ENCODE results near the gene EIF1AD. TPM values are rescaled to one million over a fixed set of nuclear protein-coding genes. Genes with fewer than 3 reads are reported as not detected.
A peak's percentile ranks its signal among the peaks of the same experiment; 100 is the strongest.

EIF1AD gene
- total RNA-seq, 4 donors from 2014 or later: 29.3 to 35.0 (median 30.7) TPM

- Histone ChIP-seq H3K4me1 (peaks cover 0 to 45% (median 25%) of the 10 kb centered on the region in 3 donors), H3K36me3 (no peaks in the 10 kb centered on the region), H3K9me3 (no peaks in the 10 kb centered on the region), H3K27ac (peak overlapping the region in 3 of 4 donors; percentile 58 to 80 (median 66)), H3K4me3 (no peak overlapping the region), H3K27me3 (peaks cover 22% of the 10 kb centered on the region)
- TF ChIP-seq CTCF (IDR thresholded peaks at IDR 0.05) (no peak), EP300 (IDR thresholded peaks at IDR 0.05) (no peak), POLR2A (IDR thresholded peaks at IDR 0.05) (no peak), POLR2AphosphoS5 (IDR thresholded peaks at IDR 0.05) (no peak)
- no peak for ATAC-seq
- WGBS, 2 donors (ENCODE audit: low coverage in 1 of 2): 80% methylated on average over 1 of the region's 11 CpGs; no CpG with 5 or more reads in 1 of the 2 donors
These were observed 45.8 kb upstream of the EIF1AD start for GRCh38 chr11:66047541-66048365.

GRCh38 chr11:66046901-66047300, 44.9 kb upstream of the EIF1AD start:
- no peak overlapping the region for H3K4me3 ChIP-seq
- 83 to 100% methylated on average over 1 to 2 of the region's 3 CpGs for WGBS, 2 donors (ENCODE audit: low coverage in 1 of 2)
- peaks cover 22% of the 10 kb centered on the region for H3K27me3 ChIP-seq
- no peaks in the 10 kb centered on the region for H3K36me3 ChIP-seq
- ATAC-seq: no peak
- H3K9me3 ChIP-seq: no peaks in the 10 kb centered on the region
- TF ChIP-seq POLR2AphosphoS5 (IDR thresholded peaks at IDR 0.05) (no peak), CTCF (IDR thresholded peaks at IDR 0.05) (no peak), POLR2A (IDR thresholded peaks at IDR 0.05) (no peak), EP300 (IDR thresholded peaks at IDR 0.05) (no peak)
- H3K4me1 ChIP-seq: peaks cover 0 to 43% (median 24%) of the 10 kb centered on the region in 3 donors
- peak overlapping the region in 3 of 4 donors; percentile 58 to 80 (median 66) for H3K27ac ChIP-seq

- Histone ChIP-seq H3K4me3 (no peak overlapping the region), H3K9me3 (no peaks in the 10 kb centered on the region), H3K27me3 (peaks cover 22% of the 10 kb centered on the region), H3K4me1 (peaks cover 0 to 32% (median 18%) of the 10 kb centered on the region in 3 donors), H3K36me3 (no peaks in the 10 kb centered on the region), H3K27ac (no peak overlapping the region)
- ATAC-seq: peak; percentile 74
- WGBS, 2 donors (ENCODE audit: low coverage in 1 of 2): 73% methylated on average over 2 of the region's 11 CpGs; no CpG with 5 or more reads in 1 of the 2 donors
- no peak for TF ChIP-seq EP300 (IDR thresholded peaks at IDR 0.05)
- no peak for TF ChIP-seq POLR2AphosphoS5 (IDR thresholded peaks at IDR 0.05)
- TF ChIP-seq CTCF (IDR thresholded peaks at IDR 0.05): peak in 3 of 4 experiments; percentile 73 to 92 (median 84)
- no peak for TF ChIP-seq POLR2A (IDR thresholded peaks at IDR 0.05)
These were observed 43.3 kb upstream of the EIF1AD start for GRCh38 chr11:66045177-66045639.

- Histone ChIP-seq H3K9me3 (no peaks in the 10 kb centered on the region), H3K27me3 (peaks cover 22% of the 10 kb centered on the region), H3K36me3 (no peaks in the 10 kb centered on the region), H3K27ac (no peak overlapping the region), H3K4me3 (no peak overlapping the region), H3K4me1 (peaks cover 0 to 32% (median 18%) of the 10 kb centered on the region in 3 donors)
- TF ChIP-seq CTCF (IDR thresholded peaks at IDR 0.05) (no peak), EP300 (IDR thresholded peaks at IDR 0.05) (no peak), POLR2AphosphoS5 (IDR thresholded peaks at IDR 0.05) (no peak), POLR2A (IDR thresholded peaks at IDR 0.05) (no peak)
- ATAC-seq: no peak
- WGBS, 2 donors (ENCODE audit: low coverage in 1 of 2): 62% methylated on average over 6 of the region's 6 CpGs; no CpG with 5 or more reads in 1 of the 2 donors
These were observed 42.8 kb upstream of the EIF1AD start for GRCh38 chr11:66044757-66045156.
